K562 (cell line): ENCODE data around the gene SFXN5. TPM values are rescaled to one million over a fixed set of nuclear protein-coding genes. Genes with fewer than 3 reads are reported as not detected.

ENCODE experiments used
- ATAC-seq: fragments of 200-7000 bp; cut with Tn5 transposase; 3 replicates; pipeline ENCODE4 v1.9.1; 2020; ENCODE audit warnings: moderate library complexity
- BruUV-seq: library from RNA; stranded (reverse); fragments of 400-500 nt; replicated peaks from 2 replicates; lab custom pipeline; 2021; lab: Mats Ljungman, UMichigan
- CTCF ChIA-PET: fragments of 300-600 bp; formaldehyde crosslinking; extraction: SDS; loops from one replicate; lab custom pipeline; 2021; ENCODE audit warnings: low intra/inter-chr PET ratio; lab: Yijun Ruan, JAX
- POLR2A ChIA-PET: fragments of 300-600, 350-650 bp; sonication (Branson Sonifier 250); formaldehyde crosslinking; extraction: SDS; loops from one replicate; lab custom pipeline; 2021; ENCODE audit warnings: antibody characterized with exemption, inconsistent platforms; lab: Yijun Ruan, JAX
- DNase-seq, 4 experiments: peaks; one replicate each; pipeline versions ENCODE4 v3.0.0 to v3.0.0-alpha.2; 2011 to 2018; ENCODE audit warnings: low spot score in 3 of 4, mixed read lengths in 3 of 4; ENCODE audit errors: extremely low read depth in 1 of 4
- FAIRE-seq: peaks from 2 replicates; lab custom pipeline; 2011; peaks lifted over from hg19 to GRCh38; lab: Jason Lieb, UNC
- H2AFZ ChIP-seq: 2 replicates; pipeline ENCODE4 v1.6.0; 2011; ENCODE audit warnings: low read depth, low read length, control low read depth, inconsistent platforms
- H3K27ac ChIP-seq: fragments of 200-600 bp; 3 replicates; pipeline ENCODE4 v1.8.0; 2011; ENCODE audit warnings: low read depth, mild to moderate bottlenecking, control low read depth, inconsistent platforms, low read length, moderate library complexity, mixed read lengths; ENCODE audit errors: extremely low read depth
- H3K27me3 ChIP-seq, 2 experiments: fragments of 300-600 bp in 1 of 2; 2 replicates in 1 of 2; 3 replicates in 1 of 2; pipeline versions ENCODE4 v1.6.0 to v1.8.0; 2011; ENCODE audit warnings: inconsistent platforms in 2 of 2, low read length in 2 of 2, mild to moderate bottlenecking in 1 of 2, mixed read lengths in 1 of 2, moderate library complexity in 1 of 2; ENCODE audit not compliant: control insufficient read depth in 2 of 2, insufficient read depth in 2 of 2
- H3K36me3 ChIP-seq: fragments of 300-600 bp; 3 replicates; pipeline ENCODE4 v1.8.0; 2011; ENCODE audit warnings: mild to moderate bottlenecking, low read length, inconsistent platforms; ENCODE audit not compliant: control insufficient read depth, insufficient read depth
- H3K4me1 ChIP-seq, 2 experiments: fragments of 200-600 bp in 1 of 2; replicated peaks in 1 of 2; 2 replicates in 1 of 2; 3 replicates in 1 of 2; pipeline versions ENCODE4 v1.5.1 to v1.8.0; 2011; ENCODE audit warnings: inconsistent platforms in 2 of 2, low read length in 2 of 2, mild to moderate bottlenecking in 1 of 2, mixed read lengths in 1 of 2, moderate library complexity in 1 of 2; ENCODE audit not compliant: control insufficient read depth in 2 of 2, insufficient read depth in 2 of 2
- H3K4me2 ChIP-seq: 2 replicates; pipeline ENCODE4 v1.6.1; 2011; ENCODE audit warnings: low read length, control low read depth, inconsistent platforms, mixed read lengths; ENCODE audit not compliant: insufficient read depth
- H3K4me3 ChIP-seq: fragments of 200-600 bp; sonication (generic), shearing (Covaris generic); 2 replicates; pipeline ENCODE4 v1.5.1; 2016; ENCODE audit warnings: control low read depth, inconsistent platforms
- H3K79me2 ChIP-seq: fragments of 200-600 bp; 3 replicates; pipeline ENCODE4 v1.8.0; 2011; ENCODE audit warnings: low read length, inconsistent platforms; ENCODE audit not compliant: control insufficient read depth, insufficient read depth
- H3K9ac ChIP-seq, 2 experiments: 2 replicates each; pipeline versions ENCODE4 v1.6.0 to v1.6.1; 2011; ENCODE audit warnings: low read depth in 2 of 2, low read length in 2 of 2, control low read depth in 1 of 2, inconsistent platforms in 1 of 2, mild to moderate bottlenecking in 1 of 2, mixed read lengths in 1 of 2; ENCODE audit not compliant: insufficient read depth in 1 of 2
- H3K9me1 ChIP-seq: one replicate; pipeline ENCODE4 v1.6.0; 2011; ENCODE audit warnings: inconsistent platforms, mild to moderate bottlenecking, low read length, moderate library complexity; ENCODE audit not compliant: control insufficient read depth, insufficient read depth
- H3K9me3 ChIP-seq: replicated peaks from 2 replicates; pipeline ENCODE4 v1.5.1; 2011; ENCODE audit warnings: low read depth, low read length, inconsistent platforms; ENCODE audit not compliant: control insufficient read depth, insufficient read depth
- H4K20me1 ChIP-seq: replicated peaks from 2 replicates; pipeline ENCODE4 v1.6.1; 2011; ENCODE audit warnings: low read length, inconsistent platforms, mixed read lengths; ENCODE audit not compliant: control insufficient read depth, insufficient read depth
- CSDE1 ChIP-seq, 2 experiments: fragments of 450-650 bp; IDR thresholded peaks; 2 replicates each; pipeline ENCODE4 v1.6.1; 2016; ENCODE audit warnings: mild to moderate bottlenecking in 1 of 2
- FOXJ3 ChIP-seq: sonication (generic); formaldehyde crosslinking; IDR thresholded peaks from 2 replicates; pipeline ENCODE4 v1.4.0; 2020; ENCODE audit warnings: mild to moderate bottlenecking, missing genetic modification reagents
- HDGF ChIP-seq: fragments of 450-650 bp; IDR thresholded peaks from 2 replicates; pipeline ENCODE4 v1.6.1; 2016
- KDM2B ChIP-seq: fragments of 250-450 bp; sonication (Bioruptor Pico); IDR thresholded peaks from 2 replicates; pipeline ENCODE4 v1.8.0; 2021; ENCODE audit warnings: mild to moderate bottlenecking, moderate library complexity
- MXI1 ChIP-seq: IDR thresholded peaks from 2 replicates; pipeline ENCODE4 v1.6.1; 2011; ENCODE audit warnings: low read depth, mild to moderate bottlenecking, improper control_type of control experiment, low read length
- NCOR1 ChIP-seq: fragments of 450-650 bp; IDR thresholded peaks from 2 replicates; pipeline ENCODE4 v1.6.1; 2016; ENCODE audit warnings: mild to moderate bottlenecking, moderate library complexity
- TSC22D4 ChIP-seq: fragments of 450-650 bp; IDR thresholded peaks from 2 replicates; pipeline ENCODE4 v1.6.1; 2016; ENCODE audit warnings: missing genetic modification characterization, missing biosample characterization, control low read depth
- ZNF740 ChIP-seq, 3 experiments: fragments of 200-800 bp in 1 of 3; sonication (Bioruptor generic) in 1 of 3; sonication (generic) in 1 of 3; formaldehyde crosslinking in 1 of 3; IDR thresholded peaks; 2 replicates each; pipeline versions ENCODE4 v1.6.1 to v1.8.0; 2016 to 2022; ENCODE audit warnings: mild to moderate bottlenecking in 2 of 3, missing compliant biosample characterization in 2 of 3, missing genetic modification characterization in 2 of 3, missing genetic modification reagents in 1 of 3
- WGBS: fragments of 100-300 bp; shearing (Covaris generic); methylation state at CpG from one replicate; pipeline ENCODE4 v1.1.6; 2016; ENCODE audit warnings: low coverage, mixed read lengths; ENCODE audit not compliant: insufficient coverage; ENCODE audit errors: missing lambda C conversion rate; 5-methylcytosine and 5-hydroxymethylcytosine counted together
- in situ Hi-C: fragments of 300-500 bp; cut with MboI; formaldehyde crosslinking; loops from 4 replicates; pipeline ENCODE4 v1.15.0; 2018; ENCODE audit warnings: inconsistent platforms, mixed read lengths
- intact Hi-C: fragments of 100-400 bp; cut with micrococcal nuclease; formaldehyde crosslinking; loops from 2 replicates; pipeline ENCODE4 v1.14.2; 2022
- polyA plus RNA-seq, 8 experiments: library from polyadenylated mRNA; depleted of rRNA in 4 of 8; stranded (reverse) in 5 of 8; unstranded in 3 of 8; fragments of >200 nt; fragmentation: Nextera tagmentation in 2 of 8; fragmentation: Illumina TruSeq in 1 of 8; extraction: Ambion mirVana in 2 of 8; extraction: Trizol in 1 of 8; gene quantifications; 2 replicates each; pipeline versions ENCODE4 v1.2.1 to v1.2.3, GENCODE V29; 2011 to 2014; ENCODE audit warnings: inconsistent platforms in 1 of 8, missing spikeins in 1 of 8
- total RNA-seq, 7 experiments: library from RNA; depleted of rRNA in 6 of 7; stranded (reverse); fragments of >200 nt in 6 of 7; fragmentation: Illumina TruSeq in 2 of 7; extraction: Trizol in 2 of 7; gene quantifications; 2 replicates each; pipeline versions ENCODE4 v1.2.1 to v1.2.3, GENCODE V29; 2011 to 2021; ENCODE audit warnings: low replicate concordance in 1 of 7
- TF ChIP-seq, protein P1 (sequence below): fragments of 450-650 bp; IDR thresholded peaks from 2 replicates; pipeline ENCODE4 v1.7.1; 2018; ENCODE audit warnings: mild to moderate bottlenecking, low read depth; ENCODE audit not compliant: partially characterized antibody
- TF ChIP-seq, protein P2 (sequence below): IDR thresholded peaks from 2 replicates; pipeline ENCODE4 v1.6.1; 2016; ENCODE audit warnings: missing genetic modification characterization, missing compliant biosample characterization

Gene SFXN5
- total and polyA plus RNA-seq, 9 of the 15 experiments (the other 6 are each of a cell fraction or from before 2014, with no cell fraction given), result 8.3 to 22.6 (median 16.0) TPM

DNA sequence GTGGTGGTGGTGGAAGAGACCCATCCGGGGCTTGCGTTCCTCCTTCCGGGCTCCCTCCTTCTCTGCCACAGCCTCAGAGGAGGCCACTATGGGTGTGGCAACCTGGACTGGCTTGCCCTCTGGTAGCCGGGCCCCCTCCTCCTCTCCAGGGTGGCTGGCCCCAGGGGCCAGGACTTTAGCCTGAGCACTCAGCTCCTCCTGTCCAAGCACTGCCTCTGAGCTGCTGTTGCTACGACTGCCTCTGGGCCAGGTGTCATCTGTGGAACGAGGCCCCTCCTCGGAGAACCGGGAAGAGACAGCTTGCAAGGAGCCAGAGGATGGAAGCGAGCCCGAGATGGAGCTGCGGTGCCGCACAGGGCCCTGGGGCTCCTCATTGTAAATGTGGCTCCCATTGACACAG lies 16.7 kb upstream of the SFXN5 start:
- Histone ChIP-seq H3K4me2 (no peak overlapping the region), H3K79me2 (no peaks in the 10 kb centered on the region), H2AFZ (no peak overlapping the region), H3K9ac (no peak overlapping the region), H3K9me3 (no peaks in the 10 kb centered on the region), H3K27me3 (no peaks in the 10 kb centered on the region), H3K27ac (no peak overlapping the region), H3K9me1 (no peaks in the 10 kb centered on the region), H3K4me1 (peaks cover 0 to 4% of the 10 kb centered on the region in 2 experiments; a peak in 3 of 5 replicates), H3K36me3 (peaks cover 6% of the 10 kb centered on the region; the same call in 1 of the 3 replicates)
- intact Hi-C loops, result loop anchor here (5.0 kb wide), 2 partner anchors 89 to 174 kb away; no protein-coding TSS in a partner anchor
- FAIRE-seq, result no peak
- in situ Hi-C loops, result no loop called here
- ChIA-PET CTCF (no interaction called here), POLR2A (interaction anchor here (0.5 to 1.0 kb wide), 3 partner anchors 17 to 147 kb away, joined by 3 to 4 read pairs (median 3); no protein-coding TSS in a partner anchor)
- BruUV-seq, result no TSS peak
- no peak for ATAC-seq
- no peak for DNase-seq
- TF ChIP-seq, protein P1, sequence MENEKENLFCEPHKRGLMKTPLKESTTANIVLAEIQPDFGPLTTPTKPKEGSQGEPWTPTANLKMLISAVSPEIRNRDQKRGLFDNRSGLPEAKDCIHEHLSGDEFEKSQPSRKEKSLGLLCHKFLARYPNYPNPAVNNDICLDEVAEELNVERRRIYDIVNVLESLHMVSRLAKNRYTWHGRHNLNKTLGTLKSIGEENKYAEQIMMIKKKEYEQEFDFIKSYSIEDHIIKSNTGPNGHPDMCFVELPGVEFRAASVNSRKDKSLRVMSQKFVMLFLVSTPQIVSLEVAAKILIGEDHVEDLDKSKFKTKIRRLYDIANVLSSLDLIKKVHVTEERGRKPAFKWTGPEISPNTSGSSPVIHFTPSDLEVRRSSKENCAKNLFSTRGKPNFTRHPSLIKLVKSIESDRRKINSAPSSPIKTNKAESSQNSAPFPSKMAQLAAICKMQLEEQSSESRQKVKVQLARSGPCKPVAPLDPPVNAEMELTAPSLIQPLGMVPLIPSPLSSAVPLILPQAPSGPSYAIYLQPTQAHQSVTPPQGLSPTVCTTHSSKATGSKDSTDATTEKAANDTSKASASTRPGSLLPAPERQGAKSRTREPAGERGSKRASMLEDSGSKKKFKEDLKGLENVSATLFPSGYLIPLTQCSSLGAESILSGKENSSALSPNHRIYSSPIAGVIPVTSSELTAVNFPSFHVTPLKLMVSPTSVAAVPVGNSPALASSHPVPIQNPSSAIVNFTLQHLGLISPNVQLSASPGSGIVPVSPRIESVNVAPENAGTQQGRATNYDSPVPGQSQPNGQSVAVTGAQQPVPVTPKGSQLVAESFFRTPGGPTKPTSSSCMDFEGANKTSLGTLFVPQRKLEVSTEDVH, result no peak
- TF ChIP-seq ZNF740 (CRISPR knock-in tag; IDR thresholded peaks at IDR 0.05) (no peak), ZNF740 (tag; IDR thresholded peaks at IDR 0.05) (no peak), MXI1 (no peak), TSC22D4 (tag) (no peak), KDM2B (no peak), FOXJ3 (CRISPR knock-in tag) (no peak), NCOR1 (no peak), HDGF (no peak), CSDE1 (IDR thresholded peaks at IDR 0.05) (no peak)
- TF ChIP-seq, protein P2, sequence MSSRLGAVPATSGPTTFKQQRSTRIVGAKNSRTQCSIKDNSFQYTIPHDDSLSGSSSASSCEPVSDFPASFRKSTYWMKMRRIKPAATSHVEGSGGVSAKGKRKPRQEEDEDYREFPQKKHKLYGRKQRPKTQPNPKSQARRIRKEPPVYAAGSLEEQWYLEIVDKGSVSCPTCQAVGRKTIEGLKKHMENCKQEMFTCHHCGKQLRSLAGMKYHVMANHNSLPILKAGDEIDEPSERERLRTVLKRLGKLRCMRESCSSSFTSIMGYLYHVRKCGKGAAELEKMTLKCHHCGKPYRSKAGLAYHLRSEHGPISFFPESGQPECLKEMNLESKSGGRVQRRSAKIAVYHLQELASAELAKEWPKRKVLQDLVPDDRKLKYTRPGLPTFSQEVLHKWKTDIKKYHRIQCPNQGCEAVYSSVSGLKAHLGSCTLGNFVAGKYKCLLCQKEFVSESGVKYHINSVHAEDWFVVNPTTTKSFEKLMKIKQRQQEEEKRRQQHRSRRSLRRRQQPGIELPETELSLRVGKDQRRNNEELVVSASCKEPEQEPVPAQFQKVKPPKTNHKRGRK, result no peak
- TF ChIP-seq, all 486 proteins: peak for 0
- Histone ChIP-seq H3K4me3 (no peak overlapping the region), H4K20me1 (peaks cover 44% of the 10 kb centered on the region; the same call in 1 of the 2 replicates)
- WGBS, result 58% methylated on average over 11 of the region's 12 CpGs
